ENCODE data around the gene TRIP13. TPM values are rescaled to one million over a fixed set of nuclear protein-coding genes. Genes with fewer than 3 reads are reported as not detected.

Gene TRIP13
- total and polyA plus RNA-seq, 3 donors from 2014 or later = 34.3 to 71.6 (median 49.1) TPM

DNA sequence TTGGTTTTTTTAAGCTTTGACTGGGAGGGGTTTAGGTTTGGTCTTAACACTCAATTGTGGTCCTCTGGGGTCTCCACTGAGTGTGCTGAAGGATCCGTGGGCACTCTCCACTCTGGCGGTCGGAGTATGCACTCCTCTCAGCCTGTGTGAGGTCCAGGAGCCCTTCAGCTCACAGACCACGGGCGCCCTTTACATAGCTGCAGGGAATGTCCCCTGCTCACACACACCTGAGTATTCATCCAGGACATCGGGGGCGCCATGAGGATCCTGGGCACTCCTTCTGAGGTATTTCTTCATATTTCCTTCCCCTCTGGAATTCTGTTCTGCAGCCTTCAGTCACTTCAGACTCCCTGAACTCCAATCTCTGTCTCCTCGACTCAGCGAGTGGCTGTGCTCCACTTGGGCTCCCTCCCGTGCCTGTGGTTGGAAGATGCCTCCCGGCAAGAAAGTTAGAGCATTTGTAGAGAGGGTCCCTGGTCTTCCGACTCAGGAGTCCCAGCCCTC is 12.5 kb downstream of the TRIP13 start:
- Histone ChIP-seq H3K4me1 (no peaks in the 10 kb centered on the region), H3K27ac (no peak overlapping the region), H3K36me3 (ENCODE audit: low read depth, missing control alignments) (no peaks in the 10 kb centered on the region), H3K4me3 (no peak overlapping the region), H3K9me3 (no peaks in the 10 kb centered on the region), H3K27me3 (no peaks in the 10 kb centered on the region)
- intact Hi-C loops (cut with DNase I; ENCODE audit: low total_unique reads) = loop anchor here (5.0 kb wide), 1 partner anchor 233 kb away; no protein-coding TSS in a partner anchor
- no peak for TF ChIP-seq POLR2A (IDR thresholded peaks at IDR 0.05)
- TF ChIP-seq, protein P1, sequence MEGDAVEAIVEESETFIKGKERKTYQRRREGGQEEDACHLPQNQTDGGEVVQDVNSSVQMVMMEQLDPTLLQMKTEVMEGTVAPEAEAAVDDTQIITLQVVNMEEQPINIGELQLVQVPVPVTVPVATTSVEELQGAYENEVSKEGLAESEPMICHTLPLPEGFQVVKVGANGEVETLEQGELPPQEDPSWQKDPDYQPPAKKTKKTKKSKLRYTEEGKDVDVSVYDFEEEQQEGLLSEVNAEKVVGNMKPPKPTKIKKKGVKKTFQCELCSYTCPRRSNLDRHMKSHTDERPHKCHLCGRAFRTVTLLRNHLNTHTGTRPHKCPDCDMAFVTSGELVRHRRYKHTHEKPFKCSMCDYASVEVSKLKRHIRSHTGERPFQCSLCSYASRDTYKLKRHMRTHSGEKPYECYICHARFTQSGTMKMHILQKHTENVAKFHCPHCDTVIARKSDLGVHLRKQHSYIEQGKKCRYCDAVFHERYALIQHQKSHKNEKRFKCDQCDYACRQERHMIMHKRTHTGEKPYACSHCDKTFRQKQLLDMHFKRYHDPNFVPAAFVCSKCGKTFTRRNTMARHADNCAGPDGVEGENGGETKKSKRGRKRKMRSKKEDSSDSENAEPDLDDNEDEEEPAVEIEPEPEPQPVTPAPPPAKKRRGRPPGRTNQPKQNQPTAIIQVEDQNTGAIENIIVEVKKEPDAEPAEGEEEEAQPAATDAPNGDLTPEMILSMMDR (IDR thresholded peaks at IDR 0.05) = no peak
- DNase-seq = peak; percentile 4
- whole genome bisulfite sequencing, 2 donors = 93 to 95% methylated on average over 10 to 12 of the region's 12 CpGs

DNA sequence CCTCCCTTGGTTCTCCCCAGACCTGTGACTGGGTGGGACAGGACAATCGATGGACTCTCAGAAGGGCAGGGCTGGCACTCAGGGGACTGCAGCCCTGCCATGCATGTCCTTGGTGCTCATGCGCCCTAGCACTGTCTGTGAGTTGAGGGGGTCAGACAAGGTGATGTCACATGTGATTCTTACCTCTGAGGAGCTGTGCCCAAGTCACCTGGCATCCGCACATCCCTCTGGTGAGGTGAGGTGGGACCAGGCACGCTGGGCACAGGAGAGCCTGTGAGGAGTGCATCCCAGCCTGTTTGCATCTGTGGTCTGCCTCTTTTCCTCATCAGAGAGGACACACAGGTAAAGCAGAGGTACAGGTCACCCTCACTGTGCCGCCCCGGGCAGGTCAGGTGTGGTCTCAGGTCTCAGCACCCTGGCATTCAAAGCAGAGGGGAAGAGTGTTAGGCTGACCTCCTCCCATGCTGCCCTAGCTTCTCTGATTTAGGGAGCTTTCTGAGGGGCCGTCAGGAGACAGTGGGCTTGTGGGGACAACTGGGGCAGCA is 14.8 kb downstream of the TRIP13 start:
- intact Hi-C loops (cut with DNase I; ENCODE audit: low total_unique reads) = loop anchor here (5.0 kb wide), 1 partner anchor 235 kb away; no protein-coding TSS in a partner anchor
- 89 to 92% methylated on average over 4 to 7 of the region's 7 CpGs for WGBS, 2 donors
- DNase-seq = peak; percentile 9
- Histone ChIP-seq H3K4me1 (no peaks in the 10 kb centered on the region), H3K27me3 (no peaks in the 10 kb centered on the region), H3K36me3 (ENCODE audit: low read depth, missing control alignments) (no peaks in the 10 kb centered on the region), H3K27ac (no peak overlapping the region), H3K4me3 (no peak overlapping the region), H3K9me3 (no peaks in the 10 kb centered on the region)
- TF ChIP-seq, protein P1 (IDR thresholded peaks at IDR 0.05) = no peak
- no peak for TF ChIP-seq POLR2A (IDR thresholded peaks at IDR 0.05)

DNA sequence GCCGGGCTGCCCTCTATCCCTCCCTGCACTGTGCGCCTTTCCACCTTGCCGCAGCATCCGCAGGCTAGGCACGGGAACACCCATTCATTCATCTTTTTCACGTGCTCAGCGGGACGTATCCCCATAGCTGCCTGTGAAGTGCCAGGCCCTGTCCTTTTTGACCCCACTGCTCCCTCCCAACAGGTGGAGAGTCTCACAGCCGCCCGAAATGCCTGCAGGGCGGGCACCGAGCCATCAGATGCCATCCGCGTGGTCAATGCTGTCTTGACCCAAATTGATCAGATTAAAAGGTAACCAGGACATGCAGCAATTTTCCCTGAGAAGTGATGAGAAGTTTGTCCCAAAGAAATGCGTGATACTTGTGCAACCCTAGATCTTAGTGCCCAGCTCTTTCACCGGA is 15.5 kb downstream of the TRIP13 start:
- H3K9me3 ChIP-seq = no peaks in the 10 kb centered on the region
- no peak for TF ChIP-seq POLR2A (IDR thresholded peaks at IDR 0.05)
- TF ChIP-seq, protein P1 (IDR thresholded peaks at IDR 0.05) = no peak
- H3K27ac ChIP-seq = no peak overlapping the region
- no peak overlapping the region for H3K4me3 ChIP-seq
- H3K36me3 ChIP-seq (ENCODE audit: low read depth, missing control alignments) = no peaks in the 10 kb centered on the region
- H3K27me3 ChIP-seq = no peaks in the 10 kb centered on the region
- H3K4me1 ChIP-seq = no peaks in the 10 kb centered on the region
- peak; percentile 11 for DNase-seq
- intact Hi-C loops (cut with DNase I; ENCODE audit: low total_unique reads) = loop anchor here (5.0 kb wide), 1 partner anchor 236 kb away; no protein-coding TSS in a partner anchor
- WGBS, 2 donors = 94 to 95% methylated on average over 16 of the region's 16 CpGs

DNA sequence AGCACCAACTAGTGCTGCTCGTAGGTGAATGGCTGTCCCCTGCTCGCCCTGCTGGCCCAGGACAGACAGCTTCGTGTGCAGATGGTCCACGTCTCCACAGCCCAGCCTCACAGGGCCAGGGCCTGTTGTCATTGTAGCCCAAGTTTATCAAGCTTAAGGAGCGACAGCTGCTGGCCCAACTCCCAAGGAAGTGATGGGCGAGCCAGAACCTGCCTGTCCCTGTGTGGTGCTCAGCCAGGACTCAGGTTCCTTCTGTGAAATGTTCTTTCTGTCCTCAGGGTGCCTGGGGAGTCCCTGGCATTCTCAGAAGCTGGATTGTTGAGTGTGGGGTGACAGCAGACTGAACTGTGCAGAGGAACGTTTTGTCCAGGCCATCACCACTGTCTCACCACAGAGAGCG is 16.4 kb downstream of the TRIP13 start:
- Histone ChIP-seq H3K4me1 (no peaks in the 10 kb centered on the region), H3K27ac (no peak overlapping the region), H3K4me3 (no peak overlapping the region), H3K27me3 (no peaks in the 10 kb centered on the region), H3K36me3 (ENCODE audit: low read depth, missing control alignments) (no peaks in the 10 kb centered on the region), H3K9me3 (no peaks in the 10 kb centered on the region)
- intact Hi-C loops (cut with DNase I; ENCODE audit: low total_unique reads) = loop anchor here (5.0 kb wide), 1 partner anchor 237 kb away; no protein-coding TSS in a partner anchor
- 87 to 91% methylated on average over 4 to 8 of the region's 8 CpGs for WGBS, 2 donors
- DNase-seq = peak; percentile 10
- no peak for TF ChIP-seq POLR2A (IDR thresholded peaks at IDR 0.05)
- TF ChIP-seq, protein P1 (IDR thresholded peaks at IDR 0.05) = no peak

Measured in testis (tissue), 3 donors.